ENCODE data around the gene PTPRJ. TPM values are rescaled to one million over a fixed set of nuclear protein-coding genes. Genes with fewer than 3 reads are reported as not detected.
"Not testable (repeated sequence)": the region's sequence is repeated elsewhere in the genome, so short reads cannot be mapped to it uniquely, and the experiment has no call there.

The PTPRJ gene
- total RNA-seq, 1 donor from 2014 or later, result 1.6 TPM

GRCh38 chr11:47950396-47950795 lies 30.0 kb upstream of the PTPRJ start:
- DNase-seq (ENCODE audit: low read depth) (no peak), FAIRE-seq (no peak)
- H3K36me3 ChIP-seq (ENCODE audit: control insufficient read depth, insufficient read depth, low read length), result no peaks in the 10 kb centered on the region
- H3K4me3 ChIP-seq (ENCODE audit: low read depth, low read length), result no peak overlapping the region
- no peak for TF ChIP-seq CTCF (IDR thresholded peaks at IDR 0.05; ENCODE audit: insufficient read depth, low read length, severe bottlenecking)
- no peaks in the 10 kb centered on the region for H3K27me3 ChIP-seq (ENCODE audit: control insufficient read depth, insufficient read depth, low read length)

GRCh38 chr11:47951504-47951903 lies 28.9 kb upstream of the PTPRJ start:
- not testable (repeated sequence) for H3K27me3 ChIP-seq (ENCODE audit: control insufficient read depth, insufficient read depth, low read length); H3K4me3 ChIP-seq (ENCODE audit: low read depth, low read length); FAIRE-seq; H3K36me3 ChIP-seq (ENCODE audit: control insufficient read depth, insufficient read depth, low read length); DNase-seq (ENCODE audit: low read depth)

- Histone ChIP-seq H3K36me3 (ENCODE audit: control insufficient read depth, insufficient read depth, low read length) (no peaks in the 10 kb centered on the region), H3K27me3 (ENCODE audit: control insufficient read depth, insufficient read depth, low read length) (no peaks in the 10 kb centered on the region), H3K4me3 (ENCODE audit: low read depth, low read length) (no peak overlapping the region)
- no peak for TF ChIP-seq CTCF (IDR thresholded peaks at IDR 0.05; ENCODE audit: insufficient read depth, low read length, severe bottlenecking)
- FAIRE-seq, result no peak
- no peak for DNase-seq (ENCODE audit: low read depth)
Measured at GRCh38 chr11:47955061-47955755, 25.2 kb upstream of the PTPRJ start.

GRCh38 chr11:47960015-47960414 lies 20.3 kb upstream of the PTPRJ start:
- no peaks in the 10 kb centered on the region for H3K36me3 ChIP-seq (ENCODE audit: control insufficient read depth, insufficient read depth, low read length)
- H3K27me3 ChIP-seq (ENCODE audit: control insufficient read depth, insufficient read depth, low read length), result no peaks in the 10 kb centered on the region
- no peak for TF ChIP-seq CTCF (IDR thresholded peaks at IDR 0.05; ENCODE audit: insufficient read depth, low read length, severe bottlenecking)
- no peak overlapping the region for H3K4me3 ChIP-seq (ENCODE audit: low read depth, low read length)
- FAIRE-seq, result no peak
- no peak for DNase-seq (ENCODE audit: low read depth)

- FAIRE-seq, result no peak
- no peak for DNase-seq (ENCODE audit: low read depth)
- no peaks in the 10 kb centered on the region for H3K36me3 ChIP-seq (ENCODE audit: control insufficient read depth, insufficient read depth, low read length)
- no peak overlapping the region for H3K4me3 ChIP-seq (ENCODE audit: low read depth, low read length)
- TF ChIP-seq CTCF (IDR thresholded peaks at IDR 0.05; ENCODE audit: insufficient read depth, low read length, severe bottlenecking), result no peak
- H3K27me3 ChIP-seq (ENCODE audit: control insufficient read depth, insufficient read depth, low read length), result no peaks in the 10 kb centered on the region
Measured at GRCh38 chr11:47961383-47961782, 19.0 kb upstream of the PTPRJ start.

- DNase-seq (ENCODE audit: low read depth) (no peak), FAIRE-seq (no peak)
- Histone ChIP-seq H3K4me3 (ENCODE audit: low read depth, low read length) (no peak overlapping the region), H3K27me3 (ENCODE audit: control insufficient read depth, insufficient read depth, low read length) (no peaks in the 10 kb centered on the region), H3K36me3 (ENCODE audit: control insufficient read depth, insufficient read depth, low read length) (no peaks in the 10 kb centered on the region)
- TF ChIP-seq CTCF (IDR thresholded peaks at IDR 0.05; ENCODE audit: insufficient read depth, low read length, severe bottlenecking), result no peak
Measured at GRCh38 chr11:47964546-47964945, 15.8 kb upstream of the PTPRJ start.

Measured in bronchial epithelial cell (primary cell).